Large intestine (tissue), 3 donors: ENCODE results near the gene NOPCHAP1. TPM values are rescaled to one million over a fixed set of nuclear protein-coding genes. Genes with fewer than 3 reads are reported as not detected.

ENCODE experiments used
- DNase-seq, 2 donors: peaks; one replicate each; pipeline versions ENCODE4 v3.0.0 to v3.0.0-alpha.2; 2013
- H3K27ac ChIP-seq: one replicate; pipeline ENCODE4 v1.5.1; 2013; ENCODE audit warnings: low read length
- H3K27me3 ChIP-seq: 2 replicates; pipeline ENCODE4 v1.6.1; 2013; ENCODE audit warnings: low read length; ENCODE audit not compliant: control insufficient read depth, insufficient read depth
- H3K36me3 ChIP-seq: 2 replicates; pipeline ENCODE4 v1.6.1; 2013; ENCODE audit warnings: low read length; ENCODE audit not compliant: control insufficient read depth, insufficient read depth
- H3K4me1 ChIP-seq: one replicate; pipeline ENCODE4 v1.6.1; 2013; ENCODE audit warnings: low read length; ENCODE audit not compliant: control insufficient read depth, insufficient read depth
- H3K4me3 ChIP-seq: one replicate; pipeline ENCODE4 v1.5.1; 2013; ENCODE audit warnings: low read length
- H3K9me3 ChIP-seq: one replicate; pipeline ENCODE4 v1.6.1; 2013; ENCODE audit warnings: mild to moderate bottlenecking, low read depth, low read length, moderate library complexity; ENCODE audit not compliant: control insufficient read depth
- WGBS: methylation state at CpG from one replicate; pipeline ENCODE4 v1.1.5; 2013; ENCODE audit warnings: low lambda C conversion rate; ENCODE audit not compliant: insufficient coverage; 5-methylcytosine and 5-hydroxymethylcytosine counted together
- polyA plus RNA-seq: library from polyadenylated mRNA; unstranded; fragments of 120-200 nt; gene quantifications from one replicate; pipeline ENCODE4 v1.2.1, GENCODE V29; 2013

Gene NOPCHAP1
- polyA plus RNA-seq, 1 donor, result 7.6 TPM

GRCh38 chr12:104952816-104953215, 33.3 kb upstream of the NOPCHAP1 start:
- Histone ChIP-seq H3K9me3 (no peaks in the 10 kb centered on the region), H3K4me1 (no peaks in the 10 kb centered on the region), H3K36me3 (no peaks in the 10 kb centered on the region), H3K27me3 (peaks cover 39% of the 10 kb centered on the region), H3K27ac (no peak overlapping the region), H3K4me3 (no peak overlapping the region)
- DNase-seq, result no peak
- 100% methylated on average over 1 of the region's 3 CpGs for WGBS

GRCh38 chr12:104953323-104953722, 32.8 kb upstream of the NOPCHAP1 start:
- Histone ChIP-seq H3K27ac (no peak overlapping the region), H3K4me1 (no peaks in the 10 kb centered on the region), H3K36me3 (no peaks in the 10 kb centered on the region), H3K9me3 (no peaks in the 10 kb centered on the region), H3K4me3 (no peak overlapping the region), H3K27me3 (peaks cover 41% of the 10 kb centered on the region)
- 50% methylated on average over 1 of the region's 2 CpGs for WGBS
- DNase-seq, result peak; percentile 65 to 86

- H3K27ac ChIP-seq, result no peak overlapping the region
- peaks cover 54% of the 10 kb centered on the region for H3K27me3 ChIP-seq
- H3K9me3 ChIP-seq, result no peaks in the 10 kb centered on the region
- peaks cover 5% of the 10 kb centered on the region for H3K4me1 ChIP-seq
- DNase-seq, result no peak
- H3K4me3 ChIP-seq, result no peak overlapping the region
- no peaks in the 10 kb centered on the region for H3K36me3 ChIP-seq
- WGBS, result no CpG with 5 or more reads among the region's 2 CpGs
These were observed 30.4 kb upstream of the NOPCHAP1 start for GRCh38 chr12:104955703-104956102.

GRCh38 chr12:104956870-104957718, 29.0 kb upstream of the NOPCHAP1 start:
- H3K27me3 ChIP-seq, result peaks cover 57% of the 10 kb centered on the region
- no peak overlapping the region for H3K27ac ChIP-seq
- 55% methylated on average over 3 of the region's 13 CpGs for WGBS
- H3K9me3 ChIP-seq, result no peaks in the 10 kb centered on the region
- H3K4me3 ChIP-seq, result peak overlapping the region; percentile 22
- peaks cover 5% of the 10 kb centered on the region for H3K4me1 ChIP-seq
- no peaks in the 10 kb centered on the region for H3K36me3 ChIP-seq
- DNase-seq, result no peak

GRCh38 chr12:104957719-104958000, 28.5 kb upstream of the NOPCHAP1 start:
- H3K27me3 ChIP-seq, result peaks cover 60% of the 10 kb centered on the region
- peak overlapping the region; percentile 55 for H3K4me3 ChIP-seq
- no CpG with 5 or more reads among the region's 31 CpGs for WGBS
- H3K36me3 ChIP-seq, result no peaks in the 10 kb centered on the region
- no peak overlapping the region for H3K27ac ChIP-seq
- H3K9me3 ChIP-seq, result no peaks in the 10 kb centered on the region
- no peak for DNase-seq
- H3K4me1 ChIP-seq, result peaks cover 5% of the 10 kb centered on the region

GRCh38 chr12:104958001-104958804, 27.9 kb upstream of the NOPCHAP1 start, which contains the start of gene SLC41A2:
Gene SLC41A2 (minus strand): TSS chr12:104958290. CDS start chr12:104928527, 29,763 bp downstream.
- Histone ChIP-seq H3K9me3 (no peaks in the 10 kb centered on the region), H3K4me1 (peaks cover 5% of the 10 kb centered on the region), H3K27ac (no peak within 1 kb of the TSS), H3K36me3 (no peaks in the 10 kb centered on the region), H3K27me3 (peaks cover 65% of the 10 kb centered on the region), H3K4me3 (peak within 1 kb of the TSS; percentile 55)
- peak; percentile 37 to 62 for DNase-seq
- WGBS, result no CpG with 5 or more reads among the region's 83 CpGs

GRCh38 chr12:104958805-104959334, 27.2 kb upstream of the NOPCHAP1 start:
- Histone ChIP-seq H3K9me3 (no peaks in the 10 kb centered on the region), H3K27me3 (peaks cover 70% of the 10 kb centered on the region), H3K27ac (no peak overlapping the region), H3K4me3 (peak overlapping the region; percentile 45), H3K36me3 (no peaks in the 10 kb centered on the region), H3K4me1 (peaks cover 5% of the 10 kb centered on the region)
- no CpG with 5 or more reads among the region's 14 CpGs for WGBS
- DNase-seq, result no peak

- no CpG with 5 or more reads among the region's 2 CpGs for WGBS
- no peaks in the 10 kb centered on the region for H3K36me3 ChIP-seq
- peaks cover 70% of the 10 kb centered on the region for H3K27me3 ChIP-seq
- no peak overlapping the region for H3K4me3 ChIP-seq
- H3K27ac ChIP-seq, result no peak overlapping the region
- peaks cover 5% of the 10 kb centered on the region for H3K4me1 ChIP-seq
- peak in 1 of 2 donors; percentile 22 for DNase-seq
- no peaks in the 10 kb centered on the region for H3K9me3 ChIP-seq
These were observed 26.7 kb upstream of the NOPCHAP1 start for GRCh38 chr12:104959335-104959841.

- Histone ChIP-seq H3K4me1 (peaks cover 5% of the 10 kb centered on the region), H3K36me3 (no peaks in the 10 kb centered on the region), H3K9me3 (no peaks in the 10 kb centered on the region), H3K4me3 (no peak overlapping the region), H3K27ac (no peak overlapping the region), H3K27me3 (peaks cover 70% of the 10 kb centered on the region)
- WGBS, result 100% methylated on average over 3 of the region's 4 CpGs
- DNase-seq, result no peak
These were observed 25.7 kb upstream of the NOPCHAP1 start for GRCh38 chr12:104960464-104960863.

DNA sequence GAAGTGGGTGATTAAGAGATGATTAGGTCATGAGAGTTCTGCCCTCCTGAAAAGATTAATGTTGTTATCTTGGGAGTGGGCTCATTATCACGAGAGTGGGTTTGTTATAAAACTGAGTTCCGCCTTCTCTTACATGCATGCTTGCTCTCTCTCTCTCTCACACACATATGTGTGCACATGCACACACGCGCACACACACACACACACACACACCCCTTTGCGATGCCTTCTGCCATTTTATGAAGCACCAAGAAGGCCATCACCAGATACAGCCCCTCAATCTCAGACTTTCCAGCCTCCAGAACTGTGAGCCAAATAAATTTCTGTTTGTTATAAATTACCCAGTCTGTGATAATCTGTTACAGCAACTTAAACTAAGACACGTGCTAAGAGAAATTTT, 22.4 kb upstream of the NOPCHAP1 start:
- H3K4me3 ChIP-seq, result no peak overlapping the region
- H3K4me1 ChIP-seq, result peaks cover under 1% of the 10 kb centered on the region
- no peaks in the 10 kb centered on the region for H3K36me3 ChIP-seq
- H3K9me3 ChIP-seq, result no peaks in the 10 kb centered on the region
- 33% methylated on average over 1 of the region's 6 CpGs for WGBS
- no peak for DNase-seq
- no peak overlapping the region for H3K27ac ChIP-seq
- peaks cover 57% of the 10 kb centered on the region for H3K27me3 ChIP-seq
